Activated T-helper 17 cell treated with anti-CD3 and anti-CD28 coated beads, Interleukin-2, amount 50 U/mL, for 72 hours (primary cell): ENCODE data around the gene TIMMDC1. TPM values are rescaled to one million over a fixed set of nuclear protein-coding genes. Genes with fewer than 3 reads are reported as not detected.

Experiments
- total RNA-seq, 2 donors: library from RNA; stranded (reverse); gene quantifications; one replicate each; pipeline ENCODE4 v1.2.3, GENCODE V29; 2022

The TIMMDC1 gene
- total RNA-seq, 2 donors from 2014 or later, result 55.6 to 89.7 TPM

Other genes starting within 250 kb of the TIMMDC1 start
- gene ARHGAP31, start 204.2 kb upstream of the TIMMDC1 start, total RNA-seq, result 10 to 100 TPM; 11.6 to 14.0 TPM
- 10 to 100 TPM; 41.8 to 48.1 TPM for gene TMEM39A, start 34.9 kb upstream of the TIMMDC1 start, total RNA-seq
- gene POGLUT1, start 29.6 kb upstream of the TIMMDC1 start, total RNA-seq, result 10 to 100 TPM; 14.2 to 21.0 TPM
- 10 to 100 TPM; 24.3 to 28.8 TPM for gene CD80, start 61.1 kb downstream of the TIMMDC1 start, total RNA-seq
- gene ADPRH, start 80.9 kb downstream of the TIMMDC1 start, total RNA-seq, result 10 to 100 TPM; 11.4 to 14.7 TPM
- under 1 TPM; 0.34 to 0.39 TPM for gene PLA1A, start 99.3 kb downstream of the TIMMDC1 start, total RNA-seq
- gene POPDC2, start 162.0 kb downstream of the TIMMDC1 start, total RNA-seq, result 1 to 10 TPM; 4.0 to 4.7 TPM
- gene COX17, start 178.9 kb downstream of the TIMMDC1 start, total RNA-seq, result 10 to 100 TPM; 55.7 to 65.4 TPM
- 1 to 10 TPM in 1 of 2 donors, not detected in 1; 1.6 TPM for gene CFAP91, start 204.5 kb downstream of the TIMMDC1 start, total RNA-seq